ENCODE results near the gene SCUBE1. TPM values are rescaled to one million over a fixed set of nuclear protein-coding genes. Genes with fewer than 3 reads are reported as not detected.

SCUBE1 gene
- polyA plus RNA-seq, 1 of the 3 experiments (the other 2 are of a cell fraction), result 0.56 TPM

DNA sequence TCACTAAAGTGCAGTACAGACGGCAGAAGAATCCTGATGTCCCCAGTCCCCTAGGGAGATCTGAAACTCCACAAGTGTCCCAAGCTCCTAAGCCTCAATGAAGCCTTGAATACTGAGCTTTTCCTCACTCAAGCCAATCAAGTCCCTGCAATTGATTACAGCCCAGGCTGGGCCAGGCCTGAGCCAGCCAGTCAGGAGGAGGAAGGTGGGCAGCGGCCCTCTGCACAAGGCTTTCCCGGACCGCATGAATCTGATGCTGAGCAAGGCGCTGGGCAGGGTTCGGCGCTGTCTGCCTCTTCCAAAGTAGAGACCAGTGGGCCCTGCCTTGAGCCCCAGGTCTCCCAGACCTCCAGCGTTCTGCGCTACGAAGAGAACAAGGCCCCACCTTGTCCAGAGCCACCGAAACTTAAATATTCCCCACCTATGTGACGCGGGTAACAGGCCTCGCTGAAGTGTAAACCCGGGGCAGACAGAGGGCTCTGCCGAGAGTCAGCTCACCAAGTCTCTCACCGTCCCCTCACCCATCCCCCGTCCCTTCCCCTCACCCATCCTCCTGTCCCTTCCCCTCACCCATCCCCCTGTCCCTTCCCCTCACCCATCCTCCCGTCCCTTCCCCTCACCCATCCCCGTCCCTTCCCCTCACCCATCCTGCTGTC is 63.2 kb downstream of the SCUBE1 start:
- Histone ChIP-seq H2AFZ (ENCODE audit: low read depth) (no peak overlapping the region), H3K4me2 (no peak overlapping the region), H3K27ac (ENCODE audit: low read depth in 2 of 2, low read length in 1 of 2) (no peak overlapping the region), H3K9ac (no peak overlapping the region), H3K9me2 (no peaks in the 10 kb centered on the region), H3K4me3 (ENCODE audit: low read depth in 2 of 2, low read length in 1 of 2) (no peak overlapping the region), H3F3A (replicated peaks; ENCODE audit: insufficient read depth) (no peaks in the 10 kb centered on the region), H3K36me3 (replicated peaks in 1 of 2; ENCODE audit: control insufficient read depth in 1 of 2, insufficient read depth in 2 of 2, low read length in 1 of 2) (no peaks in the 10 kb centered on the region), H3K4me1 (ENCODE audit: control insufficient read depth in 1 of 2, insufficient read depth in 2 of 2, low read depth in 1 of 2, low read length in 1 of 2) (peaks cover 0 to 25% of the 10 kb centered on the region in 2 experiments; a peak in 1 of 4 replicates), H3K9me3 (no peaks in the 10 kb centered on the region), H4K20me1 (ENCODE audit: insufficient read depth) (no peaks in the 10 kb centered on the region), H3K79me2 (ENCODE audit: insufficient read depth) (no peaks in the 10 kb centered on the region), H3K27me3 (ENCODE audit: insufficient read depth) (no peaks in the 10 kb centered on the region)
- WGBS (ENCODE audit: low lambda C conversion rate), result 54% methylated on average over 6 of the region's 20 CpGs
- DNase-seq, result no peak
- CTCF ChIA-PET, result interaction anchor here (1.0 to 11.1 kb wide), 2 partner anchors 65 to 66 kb away, joined by 5 to 207 read pairs; partner anchors contain the start of gene SCUBE1
- POLR2A ChIA-PET, result no interaction called here
- no peak for TF ChIP-seq TAF1 (IDR thresholded peaks at IDR 0.05; ENCODE audit: borderline replicate concordance, low read depth, low read length)

DNA sequence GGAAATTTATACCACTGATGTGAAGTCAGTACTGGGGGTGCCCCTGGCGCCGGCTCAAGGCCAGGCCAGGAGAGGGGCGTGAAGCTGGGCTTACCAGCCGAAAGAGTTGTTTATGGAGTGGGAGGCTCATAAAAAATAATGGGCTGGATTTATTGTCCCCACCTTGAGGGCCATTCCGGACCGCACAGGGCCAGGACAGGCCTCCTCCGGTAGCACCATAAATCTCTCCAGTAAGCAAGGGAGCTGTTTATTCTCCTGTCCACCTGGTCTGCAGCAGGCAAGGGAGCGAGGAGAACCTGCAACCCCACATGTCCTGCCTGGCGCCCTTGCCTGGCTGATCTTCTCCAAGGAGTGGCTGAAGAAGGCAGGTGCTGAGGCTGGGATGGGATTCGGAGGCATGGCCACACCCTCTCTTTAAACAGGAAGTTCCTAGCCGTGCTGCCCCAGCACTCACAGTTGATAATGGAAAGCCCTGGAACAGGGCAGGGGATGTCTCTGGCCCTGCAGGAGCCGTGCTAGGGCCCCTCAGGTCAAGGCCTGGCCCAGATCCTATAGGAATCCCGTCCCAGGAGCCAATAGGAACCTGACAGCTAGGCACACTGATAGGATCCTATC is 65.1 kb downstream of the SCUBE1 start:
- POLR2A ChIA-PET, result no interaction called here
- Histone ChIP-seq H3K9me3 (no peaks in the 10 kb centered on the region), H3K4me2 (no peak overlapping the region), H2AFZ (ENCODE audit: low read depth) (no peak overlapping the region), H3K4me1 (ENCODE audit: control insufficient read depth in 1 of 2, insufficient read depth in 2 of 2, low read depth in 1 of 2, low read length in 1 of 2) (peaks cover 0 to 28% of the 10 kb centered on the region in 2 experiments; a peak in 1 of 4 replicates), H3K27ac (ENCODE audit: low read depth in 2 of 2, low read length in 1 of 2) (no peak overlapping the region), H3K79me2 (ENCODE audit: insufficient read depth) (no peaks in the 10 kb centered on the region), H3F3A (replicated peaks; ENCODE audit: insufficient read depth) (no peaks in the 10 kb centered on the region), H3K27me3 (ENCODE audit: insufficient read depth) (no peaks in the 10 kb centered on the region), H3K36me3 (replicated peaks in 1 of 2; ENCODE audit: control insufficient read depth in 1 of 2, insufficient read depth in 2 of 2, low read length in 1 of 2) (no peaks in the 10 kb centered on the region), H3K9me2 (no peaks in the 10 kb centered on the region), H3K4me3 (ENCODE audit: low read depth in 2 of 2, low read length in 1 of 2) (no peak overlapping the region), H4K20me1 (ENCODE audit: insufficient read depth) (no peaks in the 10 kb centered on the region), H3K9ac (no peak overlapping the region)
- no peak for DNase-seq
- CTCF ChIA-PET, result interaction anchor here (0.7 to 11.1 kb wide), 4 partner anchors 20 to 67 kb away, joined by 3 to 207 read pairs (median 4); partner anchors contain the start of gene SCUBE1
- WGBS (ENCODE audit: low lambda C conversion rate), result no CpG with 5 or more reads among the region's 13 CpGs
- TF ChIP-seq JUND (IDR thresholded peaks at IDR 0.05) (no peak), NRF1 (IDR thresholded peaks at IDR 0.05; ENCODE audit: low read depth, low read length) (no peak), FOSL2 (IDR thresholded peaks at IDR 0.05; ENCODE audit: borderline replicate concordance, low read depth) (no peak), GATA2 (CRISPR knock-in tag; IDR thresholded peaks at IDR 0.05) (no peak)
- TF ChIP-seq, protein P1, sequence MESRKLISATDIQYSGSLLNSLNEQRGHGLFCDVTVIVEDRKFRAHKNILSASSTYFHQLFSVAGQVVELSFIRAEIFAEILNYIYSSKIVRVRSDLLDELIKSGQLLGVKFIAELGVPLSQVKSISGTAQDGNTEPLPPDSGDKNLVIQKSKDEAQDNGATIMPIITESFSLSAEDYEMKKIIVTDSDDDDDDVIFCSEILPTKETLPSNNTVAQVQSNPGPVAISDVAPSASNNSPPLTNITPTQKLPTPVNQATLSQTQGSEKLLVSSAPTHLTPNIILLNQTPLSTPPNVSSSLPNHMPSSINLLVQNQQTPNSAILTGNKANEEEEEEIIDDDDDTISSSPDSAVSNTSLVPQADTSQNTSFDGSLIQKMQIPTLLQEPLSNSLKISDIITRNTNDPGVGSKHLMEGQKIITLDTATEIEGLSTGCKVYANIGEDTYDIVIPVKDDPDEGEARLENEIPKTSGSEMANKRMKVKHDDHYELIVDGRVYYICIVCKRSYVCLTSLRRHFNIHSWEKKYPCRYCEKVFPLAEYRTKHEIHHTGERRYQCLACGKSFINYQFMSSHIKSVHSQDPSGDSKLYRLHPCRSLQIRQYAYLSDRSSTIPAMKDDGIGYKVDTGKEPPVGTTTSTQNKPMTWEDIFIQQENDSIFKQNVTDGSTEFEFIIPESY (IDR thresholded peaks at IDR 0.05; ENCODE audit: borderline replicate concordance, low read depth), result no peak

DNA sequence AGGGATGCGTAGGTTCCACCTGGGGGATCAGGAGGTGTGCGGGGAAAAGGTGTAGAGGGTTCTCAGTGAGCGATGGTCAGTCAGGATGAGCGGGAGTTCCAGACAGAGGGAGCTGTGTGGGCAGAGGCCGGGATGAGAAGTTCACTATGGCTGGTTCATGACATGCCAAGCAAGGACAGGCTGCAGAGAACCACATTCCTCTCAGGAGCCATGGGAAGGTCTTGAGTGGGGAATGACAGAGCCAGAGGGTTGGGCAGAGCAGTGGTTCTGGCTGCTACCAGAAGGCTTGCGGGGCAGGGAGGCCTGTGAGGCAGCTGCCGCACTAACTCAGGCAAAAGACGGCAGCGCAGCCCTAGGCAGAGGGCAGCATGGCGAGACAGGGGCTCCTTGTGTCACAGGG is 66.1 kb downstream of the SCUBE1 start:
- no peak overlapping the region; a peak in 1 of 4 replicates for H3K27ac ChIP-seq (ENCODE audit: low read depth in 2 of 2, low read length in 1 of 2)
- H3K4me3 ChIP-seq (ENCODE audit: low read depth in 2 of 2, low read length in 1 of 2), result no peak overlapping the region
- H3K4me2 ChIP-seq, result no peak overlapping the region
- no peak overlapping the region for H3K9ac ChIP-seq
- no peaks in the 10 kb centered on the region for H3K27me3 ChIP-seq (ENCODE audit: insufficient read depth)
- 82% methylated on average over 10 of the region's 10 CpGs for WGBS (ENCODE audit: low lambda C conversion rate)
- no peak overlapping the region for H2AFZ ChIP-seq (ENCODE audit: low read depth)
- no peaks in the 10 kb centered on the region for H4K20me1 ChIP-seq (ENCODE audit: insufficient read depth)
- DNase-seq, result no peak
- H3K9me3 ChIP-seq, result no peaks in the 10 kb centered on the region
- no peaks in the 10 kb centered on the region for H3F3A ChIP-seq (replicated peaks; ENCODE audit: insufficient read depth)
- ChIA-PET CTCF (interaction anchor here (1.8 to 11.1 kb wide), 2 partner anchors 47 to 68 kb away, joined by 4 to 207 read pairs; partner anchors contain the start of gene SCUBE1), POLR2A (no interaction called here)
- peaks cover 0 to 24% of the 10 kb centered on the region in 2 experiments; a peak in 1 of 4 replicates for H3K4me1 ChIP-seq (ENCODE audit: control insufficient read depth in 1 of 2, insufficient read depth in 2 of 2, low read depth in 1 of 2, low read length in 1 of 2)
- H3K9me2 ChIP-seq, result no peaks in the 10 kb centered on the region
- no peaks in the 10 kb centered on the region for H3K79me2 ChIP-seq (ENCODE audit: insufficient read depth)
- no peaks in the 10 kb centered on the region for H3K36me3 ChIP-seq (replicated peaks in 1 of 2; ENCODE audit: control insufficient read depth in 1 of 2, insufficient read depth in 2 of 2, low read length in 1 of 2)
- no peak for TF ChIP-seq TCF12 (IDR thresholded peaks at IDR 0.05)
- TF ChIP-seq EZH2phosphoT487 (IDR thresholded peaks at IDR 0.05; ENCODE audit: borderline replicate concordance, low read depth), result no peak
- no peak for TF ChIP-seq RXRA (IDR thresholded peaks at IDR 0.05; ENCODE audit: borderline replicate concordance, low read depth)
- no peak for TF ChIP-seq RAD21 (IDR thresholded peaks at IDR 0.05; ENCODE audit: low read length)
- TF ChIP-seq FOXJ3 (CRISPR knock-in tag; IDR thresholded peaks at IDR 0.05), result no peak
- TF ChIP-seq MEF2A (IDR thresholded peaks at IDR 0.05; ENCODE audit: borderline replicate concordance, low read depth), result no peak
- no peak for TF ChIP-seq YY1 (IDR thresholded peaks at IDR 0.05; ENCODE audit: low read depth)
- no peak for TF ChIP-seq CHD2 (IDR thresholded peaks at IDR 0.05; ENCODE audit: low read length, partially characterized antibody)
- TF ChIP-seq GATA2 (CRISPR knock-in tag; IDR thresholded peaks at IDR 0.05), result no peak
- no peak for TF ChIP-seq SMC3 (IDR thresholded peaks at IDR 0.05; ENCODE audit: low read depth, low read length)
- no peak for TF ChIP-seq NRF1 (IDR thresholded peaks at IDR 0.05; ENCODE audit: low read depth, low read length)
- TF ChIP-seq, protein P2, sequence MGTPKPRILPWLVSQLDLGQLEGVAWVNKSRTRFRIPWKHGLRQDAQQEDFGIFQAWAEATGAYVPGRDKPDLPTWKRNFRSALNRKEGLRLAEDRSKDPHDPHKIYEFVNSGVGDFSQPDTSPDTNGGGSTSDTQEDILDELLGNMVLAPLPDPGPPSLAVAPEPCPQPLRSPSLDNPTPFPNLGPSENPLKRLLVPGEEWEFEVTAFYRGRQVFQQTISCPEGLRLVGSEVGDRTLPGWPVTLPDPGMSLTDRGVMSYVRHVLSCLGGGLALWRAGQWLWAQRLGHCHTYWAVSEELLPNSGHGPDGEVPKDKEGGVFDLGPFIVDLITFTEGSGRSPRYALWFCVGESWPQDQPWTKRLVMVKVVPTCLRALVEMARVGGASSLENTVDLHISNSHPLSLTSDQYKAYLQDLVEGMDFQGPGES (IDR thresholded peaks at IDR 0.05; ENCODE audit: low read depth, low read length), result no peak

All from SK-N-SH (cell line).